CD4-positive, CD25-positive, alpha-beta regulatory T cell (primary cell): ENCODE data around the gene CLEC19A. TPM values are rescaled to one million over a fixed set of nuclear protein-coding genes. Genes with fewer than 3 reads are reported as not detected.

Experiments
- ATAC-seq, 2 donors: fragments of 150-1000 bp; cut with Tn5 transposase; one replicate each; pipeline ENCODE4 v1.10.0; 2021; ENCODE audit warnings: low read depth in 2 of 2, moderate number of reproducible peaks in 2 of 2, moderate library complexity in 1 of 2
- DNase-seq, 3 donors: peaks; one replicate each; pipeline versions ENCODE4 v3.0.0 to v3.0.0-alpha.2; 2012 to 2022; ENCODE audit warnings: mixed read lengths in 1 of 3
- H3K27ac ChIP-seq: one replicate; pipeline ENCODE4 v1.7.0; 2013; ENCODE audit warnings: mild to moderate bottlenecking, low read length; ENCODE audit not compliant: insufficient read depth, poor library complexity, severe bottlenecking
- H3K27me3 ChIP-seq: one replicate; pipeline ENCODE4 v1.7.0; 2013; ENCODE audit warnings: low read length; ENCODE audit not compliant: control insufficient read depth, insufficient read depth
- H3K36me3 ChIP-seq: one replicate; pipeline ENCODE4 v1.7.0; 2013; ENCODE audit warnings: mild to moderate bottlenecking, low read length, moderate library complexity; ENCODE audit not compliant: control insufficient read depth, insufficient read depth
- H3K4me1 ChIP-seq: 2 replicates; pipeline ENCODE4 v1.7.0; 2013; ENCODE audit warnings: mild to moderate bottlenecking, low read length; ENCODE audit not compliant: insufficient read depth, control insufficient read depth, poor library complexity, severe bottlenecking
- H3K4me3 ChIP-seq: one replicate; pipeline ENCODE4 v1.7.0; 2013; ENCODE audit warnings: low read depth, mild to moderate bottlenecking, low read length, moderate library complexity
- H3K9me3 ChIP-seq, 2 experiments: 1 replicate in 1 of 2; 2 replicates in 1 of 2; pipeline ENCODE4 v1.7.0; 2013; ENCODE audit warnings: low read length in 2 of 2, mild to moderate bottlenecking in 1 of 2, moderate library complexity in 1 of 2; ENCODE audit not compliant: control insufficient read depth in 2 of 2
- H3K27ac Mint-ChIP-seq, 3 donors: one replicate each; pipeline ENCODE4 v1.8.0; 2020 to 2022; ENCODE audit warnings: mild to moderate bottlenecking in 3 of 3, mixed read lengths in 3 of 3, moderate library complexity in 2 of 3
- H3K27me3 Mint-ChIP-seq: one replicate; pipeline ENCODE4 v1.8.0; 2022; ENCODE audit warnings: mild to moderate bottlenecking, mixed read lengths
- H3K36me3 Mint-ChIP-seq: one replicate; pipeline ENCODE4 v1.8.0; 2020; ENCODE audit warnings: mixed read lengths
- H3K4me1 Mint-ChIP-seq, 4 donors: one replicate each; pipeline ENCODE4 v1.8.0; 2020 to 2022; ENCODE audit warnings: mixed read lengths in 4 of 4, mild to moderate bottlenecking in 1 of 4
- H3K4me3 Mint-ChIP-seq, 4 donors: one replicate each; pipeline ENCODE4 v1.8.0; 2020 to 2022; ENCODE audit warnings: mild to moderate bottlenecking in 4 of 4, mixed read lengths in 4 of 4, moderate library complexity in 3 of 4
- H3K9me3 Mint-ChIP-seq, 7 donors: one replicate each; pipeline ENCODE4 v1.8.0; 2020 to 2022; ENCODE audit warnings: mixed read lengths in 7 of 7, mild to moderate bottlenecking in 3 of 7, moderate library complexity in 2 of 7
- polyA plus RNA-seq, 4 donors: library from polyadenylated mRNA; unstranded; fragments of 300-500 nt; fragmentation: Illumina TruSeq; gene quantifications; one replicate each; pipeline ENCODE4 v1.2.3, GENCODE V29; 2021
- total RNA-seq: library from RNA; stranded (reverse); gene quantifications from one replicate; pipeline ENCODE4 v1.2.3, GENCODE V29; 2022

CLEC19A gene
- total RNA-seq (not detected), polyA plus RNA-seq (not detected)

GRCh38 chr16:19285431-19285830 lies at the start of gene CLEC19A:
Gene CLEC19A, plus strand, starts transcription at chr16:19285731. Its CDS starts 121 bp downstream, at chr16:19285852.
- no peak within 1 kb of the TSS for H3K27ac ChIP-seq
- no peaks in the 10 kb centered on the region for H3K9me3 ChIP-seq
- no peaks in the 10 kb centered on the region for H3K27me3 ChIP-seq
- ATAC-seq, result no peak
- H3K36me3 ChIP-seq, result no peaks in the 10 kb centered on the region
- Mint-ChIP-seq H3K4me3 (no peak within 1 kb of the TSS), H3K27me3 (peaks cover 7% of the 10 kb centered on the region), H3K36me3 (no peaks in the 10 kb centered on the region), H3K27ac (no peak within 1 kb of the TSS), H3K4me1 (no peaks in the 10 kb centered on the region), H3K9me3 (peaks cover 0 to 4% (median 0%) of the 10 kb centered on the region in 7 donors)
- no peak for DNase-seq
- H3K4me1 ChIP-seq, result no peaks in the 10 kb centered on the region
- no peak within 1 kb of the TSS for H3K4me3 ChIP-seq

GRCh38 chr16:19235886-19236285 lies 49.6 kb upstream of the CLEC19A start:
- H3K27ac Mint-ChIP-seq, result no peak overlapping the region
- H3K9me3 Mint-ChIP-seq, result peaks cover 2 to 35% (median 8%) of the 10 kb centered on the region in 7 donors
- Histone ChIP-seq H3K9me3 (peaks cover 2 to 22% of the 10 kb centered on the region in 2 experiments), H3K36me3 (no peaks in the 10 kb centered on the region), H3K4me3 (no peak overlapping the region), H3K27ac (no peak overlapping the region), H3K27me3 (no peaks in the 10 kb centered on the region), H3K4me1 (no peaks in the 10 kb centered on the region)
- H3K4me1 Mint-ChIP-seq, result no peaks in the 10 kb centered on the region
- no peak for ATAC-seq
- no peak overlapping the region for H3K4me3 Mint-ChIP-seq
- no peaks in the 10 kb centered on the region for H3K36me3 Mint-ChIP-seq
- DNase-seq, result no peak
- H3K27me3 Mint-ChIP-seq, result no peaks in the 10 kb centered on the region

- Mint-ChIP-seq H3K36me3 (no peaks in the 10 kb centered on the region), H3K4me3 (no peak overlapping the region), H3K27me3 (no peaks in the 10 kb centered on the region), H3K9me3 (peaks cover under 1 to 35% (median 8%) of the 10 kb centered on the region in 7 donors), H3K4me1 (no peaks in the 10 kb centered on the region), H3K27ac (no peak overlapping the region)
- H3K27ac ChIP-seq, result no peak overlapping the region
- no peak for ATAC-seq
- H3K27me3 ChIP-seq, result no peaks in the 10 kb centered on the region
- peaks cover 2 to 22% of the 10 kb centered on the region in 2 experiments for H3K9me3 ChIP-seq
- no peak for DNase-seq
- H3K4me3 ChIP-seq, result no peak overlapping the region
- no peaks in the 10 kb centered on the region for H3K4me1 ChIP-seq
- H3K36me3 ChIP-seq, result no peaks in the 10 kb centered on the region
Measured at GRCh38 chr16:19236561-19237209, 48.8 kb upstream of the CLEC19A start.

GRCh38 chr16:19238406-19238805 lies 47.1 kb upstream of the CLEC19A start:
- Histone ChIP-seq H3K4me3 (no peak overlapping the region), H3K36me3 (no peaks in the 10 kb centered on the region), H3K27me3 (no peaks in the 10 kb centered on the region), H3K9me3 (peaks cover 2 to 22% of the 10 kb centered on the region in 2 experiments), H3K4me1 (no peaks in the 10 kb centered on the region), H3K27ac (no peak overlapping the region)
- H3K4me1 Mint-ChIP-seq, result no peaks in the 10 kb centered on the region
- ATAC-seq, result no peak
- H3K27ac Mint-ChIP-seq, result no peak overlapping the region
- no peaks in the 10 kb centered on the region for H3K27me3 Mint-ChIP-seq
- no peak overlapping the region for H3K4me3 Mint-ChIP-seq
- no peak for DNase-seq
- H3K36me3 Mint-ChIP-seq, result no peaks in the 10 kb centered on the region
- peaks cover 1 to 33% (median 8%) of the 10 kb centered on the region in 7 donors for H3K9me3 Mint-ChIP-seq

GRCh38 chr16:19239511-19240155 lies 45.9 kb upstream of the CLEC19A start:
- Mint-ChIP-seq H3K27ac (no peak overlapping the region), H3K4me1 (no peaks in the 10 kb centered on the region)
- ATAC-seq, result no peak

GRCh38 chr16:19240494-19240893 lies 45.0 kb upstream of the CLEC19A start:
- DNase-seq, result no peak
- no peaks in the 10 kb centered on the region for H3K27me3 Mint-ChIP-seq
- peaks cover 1 to 22% (median 6%) of the 10 kb centered on the region in 7 donors for H3K9me3 Mint-ChIP-seq
- Histone ChIP-seq H3K4me3 (no peak overlapping the region), H3K36me3 (no peaks in the 10 kb centered on the region), H3K27ac (no peak overlapping the region), H3K4me1 (no peaks in the 10 kb centered on the region), H3K27me3 (no peaks in the 10 kb centered on the region), H3K9me3 (peaks cover 0 to 17% of the 10 kb centered on the region in 2 experiments)
- H3K4me3 Mint-ChIP-seq, result no peak overlapping the region
- H3K36me3 Mint-ChIP-seq, result no peaks in the 10 kb centered on the region
- no peak overlapping the region for H3K27ac Mint-ChIP-seq
- H3K4me1 Mint-ChIP-seq, result no peaks in the 10 kb centered on the region
- ATAC-seq, result no peak

More at GRCh38 chr16:19239511-19240155, 45.9 kb upstream of the CLEC19A start:
- no peaks in the 10 kb centered on the region for H3K36me3 Mint-ChIP-seq
- H3K27ac ChIP-seq, result no peak overlapping the region
- no peak overlapping the region for H3K4me3 Mint-ChIP-seq
- H3K27me3 Mint-ChIP-seq, result no peaks in the 10 kb centered on the region
- H3K4me1 ChIP-seq, result no peaks in the 10 kb centered on the region
- H3K4me3 ChIP-seq, result no peak overlapping the region
- no peak for DNase-seq
- peaks cover 1 to 31% (median 8%) of the 10 kb centered on the region in 7 donors for H3K9me3 Mint-ChIP-seq
- H3K36me3 ChIP-seq, result no peaks in the 10 kb centered on the region
- H3K9me3 ChIP-seq, result peaks cover 2 to 22% of the 10 kb centered on the region in 2 experiments
- no peaks in the 10 kb centered on the region for H3K27me3 ChIP-seq

- no peaks in the 10 kb centered on the region for H3K4me1 ChIP-seq
- H3K27ac Mint-ChIP-seq, result no peak overlapping the region
- no peaks in the 10 kb centered on the region for H3K4me1 Mint-ChIP-seq
- H3K36me3 Mint-ChIP-seq, result no peaks in the 10 kb centered on the region
- peaks cover 0 to 8% of the 10 kb centered on the region in 2 experiments for H3K9me3 ChIP-seq
- H3K27me3 ChIP-seq, result no peaks in the 10 kb centered on the region
- H3K4me3 ChIP-seq, result no peak overlapping the region
- peaks cover 0 to 12% (median 2%) of the 10 kb centered on the region in 7 donors for H3K9me3 Mint-ChIP-seq
- H3K36me3 ChIP-seq, result no peaks in the 10 kb centered on the region
- no peaks in the 10 kb centered on the region for H3K27me3 Mint-ChIP-seq
- ATAC-seq (no peak), DNase-seq (no peak)
- H3K4me3 Mint-ChIP-seq, result no peak overlapping the region
- no peak overlapping the region for H3K27ac ChIP-seq
Measured at GRCh38 chr16:19241512-19241911, 44.0 kb upstream of the CLEC19A start.
